ENCODE results near the gene SDC4.

The SDC4 gene

GRCh38 chr20:45308117-45308778, 40.0 kb downstream of the SDC4 start, which contains the start of gene MATN4:
Gene MATN4 (minus strand): TSS chr20:45308299. CDS start chr20:45305582, 2,717 bp downstream.
- no peak within 1 kb of the TSS for H3K4me3 ChIP-seq (ENCODE audit: control insufficient read depth, low read depth, low read length)
- no peak for TF ChIP-seq CTCF (IDR thresholded peaks at IDR 0.05; ENCODE audit: control insufficient read depth, insufficient read depth, low read depth, low read length, missing control alignments)
- no peak for DNase-seq (ENCODE audit: low read depth)

- TF ChIP-seq CTCF (IDR thresholded peaks at IDR 0.05; ENCODE audit: control insufficient read depth, insufficient read depth, low read depth, low read length, missing control alignments), result no peak
- DNase-seq (ENCODE audit: low read depth), result no peak
- H3K4me3 ChIP-seq (ENCODE audit: control insufficient read depth, low read depth, low read length), result no peak overlapping the region
Observed at GRCh38 chr20:45307076-45307640, 41.1 kb downstream of the SDC4 start.

GRCh38 chr20:45306431-45306982, 41.7 kb downstream of the SDC4 start, which contains the start of gene RBPJL:
Gene RBPJL (plus strand): TSS chr20:45306840. CDS start chr20:45306923, 83 bp downstream.
- DNase-seq (ENCODE audit: low read depth), result no peak
- TF ChIP-seq CTCF (IDR thresholded peaks at IDR 0.05; ENCODE audit: control insufficient read depth, insufficient read depth, low read depth, low read length, missing control alignments), result peak; percentile 84
- no peak within 1 kb of the TSS for H3K4me3 ChIP-seq (ENCODE audit: control insufficient read depth, low read depth, low read length)

GRCh38 chr20:45305262-45305661, 43.0 kb downstream of the SDC4 start:
- no peak overlapping the region for H3K4me3 ChIP-seq (ENCODE audit: control insufficient read depth, low read depth, low read length)
- TF ChIP-seq CTCF (IDR thresholded peaks at IDR 0.05; ENCODE audit: control insufficient read depth, insufficient read depth, low read depth, low read length, missing control alignments), result no peak
- DNase-seq (ENCODE audit: low read depth), result no peak

- no peak for DNase-seq (ENCODE audit: low read depth)
- H3K4me3 ChIP-seq (ENCODE audit: control insufficient read depth, low read depth, low read length), result no peak overlapping the region
- TF ChIP-seq CTCF (IDR thresholded peaks at IDR 0.05; ENCODE audit: control insufficient read depth, insufficient read depth, low read depth, low read length, missing control alignments), result no peak
Observed at GRCh38 chr20:45304464-45304999, 43.7 kb downstream of the SDC4 start.

GRCh38 chr20:45303586-45304463, 44.4 kb downstream of the SDC4 start:
- DNase-seq (ENCODE audit: low read depth), result no peak
- no peak overlapping the region for H3K4me3 ChIP-seq (ENCODE audit: control insufficient read depth, low read depth, low read length)

More at GRCh38 chr20:45303586-45304463, 44.4 kb downstream of the SDC4 start:
- TF ChIP-seq CTCF (IDR thresholded peaks at IDR 0.05; ENCODE audit: control insufficient read depth, insufficient read depth, low read depth, low read length, missing control alignments), result no peak
